ENCODE measurements around the gene OGFOD1. TPM values are rescaled to one million over a fixed set of nuclear protein-coding genes. Genes with fewer than 3 reads are reported as not detected.

Gene OGFOD1
- total and polyA plus RNA-seq, 2 of the 13 experiments (the other 11 are each of a cell fraction or from before 2014, with no cell fraction given) = 35.2 to 81.3 TPM

GRCh38 chr16:56493126-56493525, 41.8 kb downstream of the OGFOD1 start:
- Histone ChIP-seq H3K36me3 (replicated peaks in 1 of 2; ENCODE audit: control insufficient read depth in 1 of 2, insufficient read depth in 2 of 2, low read length in 2 of 2) (peaks cover 1 to 9% of the 10 kb centered on the region in 2 experiments; a peak in 4 of 5 replicates), H3K4me1 (ENCODE audit: insufficient read depth, low read length) (peaks cover 11% of the 10 kb centered on the region), H3K27me3 (ENCODE audit: control insufficient read depth in 1 of 2, insufficient read depth in 2 of 2, low read length in 2 of 2) (no peaks in the 10 kb centered on the region), H3K4me2 (ENCODE audit: low read depth, low read length) (no peak overlapping the region), H3K4me3 (replicated peaks in 1 of 3; ENCODE audit: insufficient read depth in 1 of 3, low read depth in 2 of 3, low read length in 3 of 3) (no peak overlapping the region), H3K27ac (ENCODE audit: extremely low read length, insufficient read depth, low read length) (no peak overlapping the region), H4K20me1 (ENCODE audit: insufficient read depth, low read length) (no peaks in the 10 kb centered on the region), H3K9ac (ENCODE audit: insufficient read depth, low read depth, low read length) (no peak overlapping the region), H3K79me2 (ENCODE audit: insufficient read depth, low read length) (no peaks in the 10 kb centered on the region), H2AFZ (ENCODE audit: low read length) (no peak overlapping the region), H3K9me3 (ENCODE audit: low read length) (no peaks in the 10 kb centered on the region)
- intact Hi-C loops (cut with micrococcal nuclease; ENCODE audit: unreplicated experiment) (no loop called here), in situ Hi-C loops (cut with HindIII; ENCODE audit: extremely low pct_ligation_motif_present, low pct_unique_long_range_greater_than_20kb) (no loop called here)
- FAIRE-seq = peak; percentile 36
- peak; percentile 51 for DNase-seq (ENCODE audit: low spot score)
- CTCF ChIA-PET (ENCODE audit: low intra/inter-chr PET ratio, low total read pairs) = no interaction called here
- 20% methylated on average over 2 of the region's 2 CpGs for WGBS (ENCODE audit: low lambda C conversion rate)
- POLR2A ChIA-PET = interaction anchor here (0.6 kb wide), 1 partner anchor 93 kb away, joined by 3 read pairs; no protein-coding TSS in a partner anchor
- TF ChIP-seq ATF2 (CRISPR knock-in tag; IDR thresholded peaks at IDR 0.05) (peak; percentile 40; the same call in 1 of the 2 replicates), CEBPB (IDR thresholded peaks at IDR 0.05; ENCODE audit: borderline replicate concordance, low read depth, low read length) (peak; percentile 91), ATF3 (CRISPR knock-in tag; IDR thresholded peaks at IDR 0.05) (peak; percentile 48; the same call in 1 of the 2 replicates), HDAC1 (CRISPR knock-in tag; IDR thresholded peaks at IDR 0.05) (no peak), KMT2B (CRISPR knock-in tag; IDR thresholded peaks at IDR 0.05) (no peak), ATF7 (IDR thresholded peaks at IDR 0.05) (peak; percentile 48), ATF7 (CRISPR knock-in tag; IDR thresholded peaks at IDR 0.05) (no peak), TEAD3 (CRISPR knock-in tag; optimal IDR thresholded peaks at IDR 0.05; ENCODE audit: borderline replicate concordance) (peak; percentile 87), CEBPG (CRISPR knock-in tag; IDR thresholded peaks at IDR 0.05) (peak; percentile 84), MAF1 (CRISPR knock-in tag; IDR thresholded peaks at IDR 0.05; ENCODE audit: borderline replicate concordance) (no peak), XRCC5 (optimal IDR thresholded peaks at IDR 0.05; ENCODE audit: low read length) (no peak)
- TF ChIP-seq, protein P1, sequence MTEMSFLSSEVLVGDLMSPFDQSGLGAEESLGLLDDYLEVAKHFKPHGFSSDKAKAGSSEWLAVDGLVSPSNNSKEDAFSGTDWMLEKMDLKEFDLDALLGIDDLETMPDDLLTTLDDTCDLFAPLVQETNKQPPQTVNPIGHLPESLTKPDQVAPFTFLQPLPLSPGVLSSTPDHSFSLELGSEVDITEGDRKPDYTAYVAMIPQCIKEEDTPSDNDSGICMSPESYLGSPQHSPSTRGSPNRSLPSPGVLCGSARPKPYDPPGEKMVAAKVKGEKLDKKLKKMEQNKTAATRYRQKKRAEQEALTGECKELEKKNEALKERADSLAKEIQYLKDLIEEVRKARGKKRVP (CRISPR knock-in tag; IDR thresholded peaks at IDR 0.05) = peak in 1 of 2 experiments; percentile 68; a peak in 2 of 4 replicates
- TF ChIP-seq, protein P2, sequence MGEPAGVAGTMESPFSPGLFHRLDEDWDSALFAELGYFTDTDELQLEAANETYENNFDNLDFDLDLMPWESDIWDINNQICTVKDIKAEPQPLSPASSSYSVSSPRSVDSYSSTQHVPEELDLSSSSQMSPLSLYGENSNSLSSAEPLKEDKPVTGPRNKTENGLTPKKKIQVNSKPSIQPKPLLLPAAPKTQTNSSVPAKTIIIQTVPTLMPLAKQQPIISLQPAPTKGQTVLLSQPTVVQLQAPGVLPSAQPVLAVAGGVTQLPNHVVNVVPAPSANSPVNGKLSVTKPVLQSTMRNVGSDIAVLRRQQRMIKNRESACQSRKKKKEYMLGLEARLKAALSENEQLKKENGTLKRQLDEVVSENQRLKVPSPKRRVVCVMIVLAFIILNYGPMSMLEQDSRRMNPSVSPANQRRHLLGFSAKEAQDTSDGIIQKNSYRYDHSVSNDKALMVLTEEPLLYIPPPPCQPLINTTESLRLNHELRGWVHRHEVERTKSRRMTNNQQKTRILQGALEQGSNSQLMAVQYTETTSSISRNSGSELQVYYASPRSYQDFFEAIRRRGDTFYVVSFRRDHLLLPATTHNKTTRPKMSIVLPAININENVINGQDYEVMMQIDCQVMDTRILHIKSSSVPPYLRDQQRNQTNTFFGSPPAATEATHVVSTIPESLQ (CRISPR knock-in tag; conservative IDR thresholded peaks at IDR 0.05) = no peak
- no TSS peak for BruUV-seq (replicated peaks)
- ATAC-seq = peak; percentile 83

All from HepG2 (cell line).